ENCODE results near the gene RNF207. TPM values are rescaled to one million over a fixed set of nuclear protein-coding genes. Genes with fewer than 3 reads are reported as not detected.

RNF207 gene
- total and polyA plus RNA-seq, 5 donors from 2014 or later, result 0.08 to 8.4 (median 0.48) TPM

- Mint-ChIP-seq H3K27ac (peak overlapping the region in 2 of 3 donors; percentile 55 to 64), H3K9me3 (no peaks in the 10 kb centered on the region), H3K36me3 (peaks cover 10% of the 10 kb centered on the region), H3K4me1 (peaks cover 0 to 23% (median 12%) of the 10 kb centered on the region in 4 donors), H3K27me3 (peaks cover 9% of the 10 kb centered on the region), H3K4me3 (peak overlapping the region; percentile 85 to 95 (median 90))
- Histone ChIP-seq H3K27ac (ENCODE audit: insufficient read depth, low read length, poor library complexity, severe bottlenecking) (no peak overlapping the region), H3K4me1 (ENCODE audit: control insufficient read depth, insufficient read depth, low read length, poor library complexity, severe bottlenecking) (peaks cover 11% of the 10 kb centered on the region), H3K4me3 (ENCODE audit: low read depth, low read length) (peak overlapping the region; percentile 68), H3K9me3 (ENCODE audit: control insufficient read depth in 2 of 2, low read length in 2 of 2) (no peaks in the 10 kb centered on the region), H3K27me3 (ENCODE audit: control insufficient read depth, insufficient read depth, low read length) (peaks cover 1% of the 10 kb centered on the region), H3K36me3 (ENCODE audit: control insufficient read depth, insufficient read depth, low read length) (peaks cover 32% of the 10 kb centered on the region)
- ATAC-seq (ENCODE audit: low read depth in 2 of 2) (no peak), DNase-seq (no peak)
Observed at GRCh38 chr1:6234502-6235295, 28.8 kb downstream of the RNF207 start.

GRCh38 chr1:6235296-6235677 is 29.4 kb downstream of the RNF207 start:
- no peaks in the 10 kb centered on the region for H3K9me3 Mint-ChIP-seq
- H3K4me3 ChIP-seq (ENCODE audit: low read depth, low read length), result peak overlapping the region; percentile 68
- DNase-seq, result peak in 1 of 3 donors; percentile 35

GRCh38 chr1:6237093-6237492 is 31.2 kb downstream of the RNF207 start:
- no peak for DNase-seq
- H3K27ac ChIP-seq (ENCODE audit: insufficient read depth, low read length, poor library complexity, severe bottlenecking), result no peak overlapping the region
- peaks cover 11% of the 10 kb centered on the region for H3K4me1 ChIP-seq (ENCODE audit: control insufficient read depth, insufficient read depth, low read length, poor library complexity, severe bottlenecking)
- H3K4me3 ChIP-seq (ENCODE audit: low read depth, low read length), result no peak overlapping the region
- peaks cover 10% of the 10 kb centered on the region for H3K27me3 ChIP-seq (ENCODE audit: control insufficient read depth, insufficient read depth, low read length)
- no peak overlapping the region for H3K27ac Mint-ChIP-seq
- peaks cover 12% of the 10 kb centered on the region for H3K36me3 ChIP-seq (ENCODE audit: control insufficient read depth, insufficient read depth, low read length)
- peaks cover 0 to 31% (median 20%) of the 10 kb centered on the region in 4 donors for H3K4me1 Mint-ChIP-seq
- no peak for ATAC-seq (ENCODE audit: low read depth in 2 of 2)
- peaks cover 31% of the 10 kb centered on the region for H3K27me3 Mint-ChIP-seq
- no peaks in the 10 kb centered on the region for H3K9me3 ChIP-seq (ENCODE audit: control insufficient read depth in 2 of 2, low read length in 2 of 2)
- peaks cover 8% of the 10 kb centered on the region for H3K36me3 Mint-ChIP-seq
- peak overlapping the region; percentile 10 to 75 (median 48) for H3K4me3 Mint-ChIP-seq
- peaks cover 0 to 2% (median 0%) of the 10 kb centered on the region in 7 donors for H3K9me3 Mint-ChIP-seq

More at GRCh38 chr1:6235296-6235677, 29.4 kb downstream of the RNF207 start:
- H3K4me1 ChIP-seq (ENCODE audit: control insufficient read depth, insufficient read depth, low read length, poor library complexity, severe bottlenecking), result peaks cover 11% of the 10 kb centered on the region
- Mint-ChIP-seq H3K4me1 (peaks cover 0 to 23% (median 13%) of the 10 kb centered on the region in 4 donors), H3K4me3 (peak overlapping the region; percentile 85 to 95 (median 90)), H3K27me3 (peaks cover 15% of the 10 kb centered on the region), H3K27ac (peak overlapping the region; percentile 43 to 64 (median 55)), H3K36me3 (peaks cover 10% of the 10 kb centered on the region)
- peaks cover 5% of the 10 kb centered on the region for H3K27me3 ChIP-seq (ENCODE audit: control insufficient read depth, insufficient read depth, low read length)
- H3K9me3 ChIP-seq (ENCODE audit: control insufficient read depth in 2 of 2, low read length in 2 of 2), result no peaks in the 10 kb centered on the region
- H3K27ac ChIP-seq (ENCODE audit: insufficient read depth, low read length, poor library complexity, severe bottlenecking), result no peak overlapping the region
- ATAC-seq (ENCODE audit: low read depth in 2 of 2), result peak in 1 of 2 donors; percentile 12
- peaks cover 26% of the 10 kb centered on the region for H3K36me3 ChIP-seq (ENCODE audit: control insufficient read depth, insufficient read depth, low read length)

DNA sequence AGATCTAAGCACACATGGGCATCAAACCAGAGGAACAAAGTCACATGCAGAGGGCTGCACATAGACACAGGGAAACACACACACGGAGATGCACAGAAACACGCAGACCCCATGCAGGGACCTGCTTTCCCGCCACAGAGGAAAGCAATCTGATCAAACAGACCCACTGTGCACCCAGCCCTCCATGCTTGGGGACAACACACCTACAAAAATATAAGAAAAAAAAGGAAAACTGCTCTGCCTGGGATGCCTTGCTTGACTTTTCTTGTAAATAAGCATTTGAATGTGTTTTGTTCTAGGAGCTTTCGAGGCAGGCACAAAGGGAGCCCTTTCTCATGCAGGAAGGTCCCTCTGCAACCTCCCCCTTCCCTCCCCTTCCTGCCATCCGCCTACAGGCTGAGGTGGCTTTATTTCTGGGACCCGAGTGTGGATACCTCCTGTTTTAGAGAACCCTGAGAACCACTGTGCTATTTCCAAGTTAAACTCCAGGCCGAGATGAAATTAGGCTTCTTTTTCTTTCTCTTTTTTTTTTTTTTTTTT is 33.4 kb downstream of the RNF207 start:
- Histone ChIP-seq H3K4me1 (ENCODE audit: control insufficient read depth, insufficient read depth, low read length, poor library complexity, severe bottlenecking) (peaks cover 11% of the 10 kb centered on the region), H3K27me3 (ENCODE audit: control insufficient read depth, insufficient read depth, low read length) (peaks cover 13% of the 10 kb centered on the region), H3K36me3 (ENCODE audit: control insufficient read depth, insufficient read depth, low read length) (no peaks in the 10 kb centered on the region), H3K9me3 (ENCODE audit: control insufficient read depth in 2 of 2, low read length in 2 of 2) (no peaks in the 10 kb centered on the region), H3K27ac (ENCODE audit: insufficient read depth, low read length, poor library complexity, severe bottlenecking) (no peak overlapping the region), H3K4me3 (ENCODE audit: low read depth, low read length) (no peak overlapping the region)
- H3K27me3 Mint-ChIP-seq, result peaks cover 41% of the 10 kb centered on the region
- no peaks in the 10 kb centered on the region for H3K36me3 Mint-ChIP-seq
- peak overlapping the region in 1 of 4 donors; percentile 41 for H3K4me3 Mint-ChIP-seq
- peaks cover 0 to 2% (median 0%) of the 10 kb centered on the region in 7 donors for H3K9me3 Mint-ChIP-seq
- peaks cover 0 to 20% (median 12%) of the 10 kb centered on the region in 4 donors for H3K4me1 Mint-ChIP-seq
- no peak overlapping the region for H3K27ac Mint-ChIP-seq
- DNase-seq (no peak), ATAC-seq (ENCODE audit: low read depth in 2 of 2) (no peak)

GRCh38 chr1:6239950-6240768 is 34.2 kb downstream of the RNF207 start:
- Mint-ChIP-seq H3K4me1 (peaks cover 0 to 14% (median 8%) of the 10 kb centered on the region in 4 donors), H3K36me3 (no peaks in the 10 kb centered on the region), H3K9me3 (peaks cover 0 to 2% (median 0%) of the 10 kb centered on the region in 7 donors), H3K4me3 (peak overlapping the region in 1 of 4 donors; percentile 15), H3K27ac (no peak overlapping the region), H3K27me3 (peaks cover 45% of the 10 kb centered on the region)
- no peak for DNase-seq
- Histone ChIP-seq H3K9me3 (ENCODE audit: control insufficient read depth in 2 of 2, low read length in 2 of 2) (no peaks in the 10 kb centered on the region), H3K4me3 (ENCODE audit: low read depth, low read length) (no peak overlapping the region), H3K4me1 (ENCODE audit: control insufficient read depth, insufficient read depth, low read length, poor library complexity, severe bottlenecking) (peaks cover 6% of the 10 kb centered on the region), H3K27ac (ENCODE audit: insufficient read depth, low read length, poor library complexity, severe bottlenecking) (no peak overlapping the region), H3K27me3 (ENCODE audit: control insufficient read depth, insufficient read depth, low read length) (peaks cover 15% of the 10 kb centered on the region), H3K36me3 (ENCODE audit: control insufficient read depth, insufficient read depth, low read length) (no peaks in the 10 kb centered on the region)
- ATAC-seq (ENCODE audit: low read depth in 2 of 2), result no peak

DNA sequence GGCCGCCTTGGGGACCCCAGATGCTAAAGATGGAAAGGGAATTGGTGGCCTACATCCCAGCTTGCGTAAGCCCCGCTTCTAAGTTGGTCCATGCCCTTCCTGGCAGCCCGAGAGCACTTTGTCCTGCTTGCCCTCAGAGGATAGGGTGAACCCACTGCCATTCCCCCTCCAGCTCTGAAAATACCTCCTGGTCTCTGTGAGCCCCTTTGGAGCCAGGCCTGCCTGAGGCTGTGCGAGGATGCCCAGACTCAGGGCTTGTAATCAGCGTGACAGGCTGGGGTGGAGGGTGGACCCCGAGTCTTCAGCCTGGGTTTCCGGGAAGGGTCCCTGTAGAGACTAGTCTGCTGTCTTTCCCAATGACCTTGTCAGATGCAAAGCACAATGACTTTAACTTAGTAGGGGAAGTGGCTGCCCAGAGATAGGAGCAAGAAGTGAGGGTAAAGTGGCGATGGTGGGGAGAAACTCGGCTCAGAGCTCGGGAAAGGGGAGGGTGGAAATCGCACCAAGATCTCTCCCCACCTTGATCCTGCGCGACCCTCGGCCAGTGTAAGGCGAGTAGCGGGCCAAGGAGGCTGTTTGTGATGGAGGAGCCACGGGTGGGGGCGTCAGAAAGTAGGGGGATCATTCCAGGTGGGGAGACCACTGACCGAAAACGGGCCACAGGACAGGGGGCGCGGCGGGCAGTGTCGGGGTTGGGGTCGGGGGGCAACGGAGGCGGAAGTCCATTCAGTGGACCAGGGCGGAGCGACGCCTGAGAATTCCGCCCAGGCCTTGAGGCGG is 35.4 kb downstream of the RNF207 start:
- no peaks in the 10 kb centered on the region for H3K9me3 ChIP-seq (ENCODE audit: control insufficient read depth in 2 of 2, low read length in 2 of 2)
- no peaks in the 10 kb centered on the region for H3K36me3 ChIP-seq (ENCODE audit: control insufficient read depth, insufficient read depth, low read length)
- no peak overlapping the region for H3K27ac Mint-ChIP-seq
- peaks cover 0 to 16% (median 9%) of the 10 kb centered on the region in 4 donors for H3K4me1 Mint-ChIP-seq
- no peak overlapping the region for H3K4me3 ChIP-seq (ENCODE audit: low read depth, low read length)
- H3K4me1 ChIP-seq (ENCODE audit: control insufficient read depth, insufficient read depth, low read length, poor library complexity, severe bottlenecking), result peaks cover 15% of the 10 kb centered on the region
- peak overlapping the region in 3 of 4 donors; percentile 38 to 90 (median 41) for H3K4me3 Mint-ChIP-seq
- H3K9me3 Mint-ChIP-seq, result peaks cover 0 to 2% (median 0%) of the 10 kb centered on the region in 7 donors
- peaks cover 15% of the 10 kb centered on the region for H3K27me3 ChIP-seq (ENCODE audit: control insufficient read depth, insufficient read depth, low read length)
- peaks cover 49% of the 10 kb centered on the region for H3K27me3 Mint-ChIP-seq
- no peaks in the 10 kb centered on the region for H3K36me3 Mint-ChIP-seq
- no peak for ATAC-seq (ENCODE audit: low read depth in 2 of 2)
- H3K27ac ChIP-seq (ENCODE audit: insufficient read depth, low read length, poor library complexity, severe bottlenecking), result no peak overlapping the region
- no peak for DNase-seq
